Neuron (in vitro differentiated cells): ENCODE measurements around the gene RANGAP1.
"Not testable (repeated sequence)": the region's sequence is repeated elsewhere in the genome, so short reads cannot be mapped to it uniquely, and the experiment has no call there.

Experiments
- H2AFZ ChIP-seq: one replicate; pipeline ENCODE4 v1.6.1; 2013; ENCODE audit warnings: low read depth, mild to moderate bottlenecking, inconsistent platforms, low read length, moderate library complexity
- H3K27me3 ChIP-seq: one replicate; pipeline ENCODE4 v1.6.1; 2013; ENCODE audit warnings: low read length; ENCODE audit not compliant: insufficient read depth
- H3K36me3 ChIP-seq: one replicate; pipeline ENCODE4 v1.6.1; 2013; ENCODE audit warnings: low read length; ENCODE audit not compliant: insufficient read depth
- H3K4me1 ChIP-seq: one replicate; pipeline ENCODE4 v1.6.1; 2013; ENCODE audit warnings: low read length; ENCODE audit not compliant: insufficient read depth
- H3K4me3 ChIP-seq: 2 replicates; pipeline ENCODE4 v1.5.1; 2013; ENCODE audit warnings: mild to moderate bottlenecking, low read length, moderate library complexity
- H3K9me3 ChIP-seq: one replicate; pipeline ENCODE4 v1.6.1; 2013; ENCODE audit warnings: low read length

The RANGAP1 gene

DNA sequence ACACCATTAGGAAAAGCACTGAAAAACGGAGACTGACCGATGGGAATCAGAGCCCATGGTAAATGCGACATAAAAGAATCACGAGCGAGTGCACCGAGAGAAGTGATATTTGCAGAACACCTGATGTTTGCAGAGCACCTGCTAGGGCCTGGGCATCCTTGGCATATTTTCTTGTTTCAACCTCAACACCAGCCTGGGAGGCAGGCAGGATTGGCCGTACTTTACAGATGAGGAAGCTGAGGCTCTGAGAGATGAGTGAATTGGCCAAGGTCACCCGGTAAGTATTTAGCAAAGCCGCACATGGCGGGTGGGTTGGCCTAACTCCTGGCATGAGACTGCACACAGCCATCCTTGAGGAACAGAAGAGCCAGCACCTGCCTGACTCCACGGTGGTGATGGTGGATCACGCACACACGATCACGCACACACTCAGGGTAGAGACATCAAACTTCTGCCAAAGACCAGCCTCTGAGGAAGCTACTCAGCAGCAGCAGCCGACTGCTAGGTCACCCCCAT, 23.7 kb downstream of the RANGAP1 start:
- Histone ChIP-seq H3K9me3 (no peaks in the 10 kb centered on the region), H3K27me3 (no peaks in the 10 kb centered on the region), H3K4me3 (no peak overlapping the region), H3K4me1 (no peaks in the 10 kb centered on the region), H3K36me3 (peaks cover 77% of the 10 kb centered on the region), H2AFZ (no peak overlapping the region)

DNA sequence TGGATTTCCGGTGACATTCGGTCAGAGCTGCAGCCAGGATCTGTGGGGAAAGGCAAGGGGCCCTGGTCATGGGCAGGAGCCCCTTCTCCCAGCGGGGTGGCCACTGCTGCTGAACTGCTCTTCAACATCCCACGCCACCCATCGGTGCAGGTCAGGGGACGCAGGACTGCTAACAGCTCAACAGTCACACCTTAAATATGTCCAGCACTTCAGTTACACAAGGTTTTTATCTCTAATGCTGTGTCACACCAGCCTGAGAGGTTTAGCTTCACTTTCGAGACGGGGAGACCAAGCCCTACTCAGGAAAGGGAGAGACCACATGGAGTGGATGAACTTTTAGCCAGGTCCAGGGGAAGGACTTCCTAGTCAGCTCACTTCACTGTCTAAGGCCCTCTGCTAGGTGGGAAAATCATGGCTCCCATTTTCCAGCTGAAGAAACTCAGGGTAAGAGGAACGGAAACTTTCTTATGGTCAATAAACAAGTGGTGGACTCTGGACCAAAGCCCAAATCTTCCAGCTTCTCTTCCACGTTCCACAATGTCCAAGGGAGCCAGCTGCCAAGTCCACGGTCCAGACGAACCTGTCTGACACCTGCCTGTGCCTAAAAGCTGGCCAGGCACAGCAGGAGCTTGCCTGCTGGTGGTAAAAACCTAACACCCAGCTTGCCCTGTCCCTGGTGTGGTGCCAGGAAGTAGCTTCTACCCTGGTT, 24.3 kb downstream of the RANGAP1 start:
- no peaks in the 10 kb centered on the region for H3K9me3 ChIP-seq
- H3K36me3 ChIP-seq: peaks cover 79% of the 10 kb centered on the region
- no peaks in the 10 kb centered on the region for H3K27me3 ChIP-seq
- no peak overlapping the region for H3K4me3 ChIP-seq
- no peak overlapping the region for H2AFZ ChIP-seq
- H3K4me1 ChIP-seq: no peaks in the 10 kb centered on the region

- no peak overlapping the region for H2AFZ ChIP-seq
- H3K9me3 ChIP-seq: no peaks in the 10 kb centered on the region
- no peaks in the 10 kb centered on the region for H3K4me1 ChIP-seq
- no peak overlapping the region for H3K4me3 ChIP-seq
- H3K27me3 ChIP-seq: no peaks in the 10 kb centered on the region
- peaks cover 81% of the 10 kb centered on the region for H3K36me3 ChIP-seq
Observed at GRCh38 chr22:41260871-41261270, 25.1 kb downstream of the RANGAP1 start.

DNA sequence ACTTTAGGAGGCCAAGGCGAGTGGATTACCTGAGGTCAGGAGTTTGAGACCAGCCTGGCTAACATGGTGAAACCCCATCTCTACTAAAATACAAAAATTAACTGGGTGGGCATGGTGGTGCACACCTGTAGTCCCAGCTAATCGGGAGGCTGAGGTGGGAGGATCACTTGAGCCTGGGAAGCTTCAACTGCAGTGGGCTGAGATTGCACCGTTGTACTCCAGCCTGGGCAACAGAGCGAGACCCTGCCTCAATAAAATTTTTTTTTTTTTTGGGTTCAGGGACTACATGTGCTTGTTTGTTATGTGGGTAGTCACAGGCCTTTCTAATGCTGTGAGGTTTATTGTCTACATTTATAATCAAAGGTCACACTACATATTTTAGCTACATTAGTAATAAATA, 26.2 kb downstream of the RANGAP1 start:
- not testable (repeated sequence) for H3K27me3 ChIP-seq, H3K4me3 ChIP-seq, H3K4me1 ChIP-seq, H2AFZ ChIP-seq, H3K9me3 ChIP-seq
- H3K36me3 ChIP-seq: peaks cover 82% of the 10 kb centered on the region

- Histone ChIP-seq H2AFZ (no peak overlapping the region), H3K4me1 (no peaks in the 10 kb centered on the region), H3K4me3 (no peak overlapping the region), H3K36me3 (peaks cover 77% of the 10 kb centered on the region), H3K27me3 (no peaks in the 10 kb centered on the region), H3K9me3 (no peaks in the 10 kb centered on the region)
Observed at GRCh38 chr22:41257696-41258095, 28.3 kb downstream of the RANGAP1 start.

GRCh38 chr22:41256254-41257253, 29.4 kb downstream of the RANGAP1 start:
- Histone ChIP-seq H3K27me3 (no peaks in the 10 kb centered on the region), H3K4me1 (no peaks in the 10 kb centered on the region), H3K36me3 (peaks cover 73% of the 10 kb centered on the region), H3K4me3 (no peak overlapping the region), H3K9me3 (no peaks in the 10 kb centered on the region), H2AFZ (no peak overlapping the region)

DNA sequence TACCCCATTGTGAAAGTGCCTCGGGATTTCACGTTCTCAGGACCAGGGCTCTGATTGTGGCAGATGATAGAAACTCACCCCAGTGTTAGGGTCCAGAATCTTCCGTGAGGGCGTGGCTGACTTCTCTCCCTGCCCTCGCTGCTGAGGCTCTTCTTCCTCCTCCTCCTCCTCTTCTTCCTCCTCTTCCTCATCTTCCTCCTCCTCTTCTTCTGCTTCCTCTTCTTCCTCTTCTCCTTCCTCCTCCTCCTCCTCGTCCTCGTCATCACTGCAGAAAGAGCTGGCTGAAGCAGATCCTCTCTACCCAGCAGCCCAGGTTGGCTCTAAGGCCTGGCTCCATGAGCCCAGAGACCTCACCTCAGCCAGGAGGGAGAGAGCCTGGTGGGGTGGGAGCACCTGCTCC, 31.8 kb downstream of the RANGAP1 start:
- Histone ChIP-seq H3K36me3 (peaks cover 83% of the 10 kb centered on the region), H3K4me3 (no peak overlapping the region)

DNA sequence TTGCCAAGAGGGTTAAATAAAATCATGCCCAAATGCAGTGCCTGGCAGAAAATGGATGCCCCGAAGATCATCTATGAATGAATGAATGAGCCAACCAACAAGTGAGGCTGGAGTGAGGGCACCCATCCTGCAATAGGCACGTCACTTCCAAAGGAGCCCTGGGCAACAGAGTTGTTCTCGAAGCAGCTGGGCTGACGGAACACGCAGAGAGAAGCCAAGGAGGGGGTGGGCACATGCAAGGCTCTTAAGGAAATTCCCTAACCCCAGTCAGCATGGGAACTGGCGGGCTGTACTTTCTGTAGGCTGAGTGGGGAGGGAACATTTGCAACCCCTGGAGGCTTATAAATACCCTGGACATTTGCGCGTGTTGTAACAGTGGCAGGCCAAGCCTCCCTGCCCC, 33.6 kb downstream of the RANGAP1 start:
- no peak overlapping the region for H3K4me3 ChIP-seq
- H3K36me3 ChIP-seq: peaks cover 86% of the 10 kb centered on the region
- no peaks in the 10 kb centered on the region for H3K27me3 ChIP-seq
- no peak overlapping the region for H2AFZ ChIP-seq
- no peaks in the 10 kb centered on the region for H3K4me1 ChIP-seq
- H3K9me3 ChIP-seq: no peaks in the 10 kb centered on the region

More for the DNA sequence above, 31.8 kb downstream of the RANGAP1 start:
- Histone ChIP-seq H2AFZ (no peak overlapping the region), H3K27me3 (no peaks in the 10 kb centered on the region), H3K9me3 (no peaks in the 10 kb centered on the region), H3K4me1 (no peaks in the 10 kb centered on the region)

DNA sequence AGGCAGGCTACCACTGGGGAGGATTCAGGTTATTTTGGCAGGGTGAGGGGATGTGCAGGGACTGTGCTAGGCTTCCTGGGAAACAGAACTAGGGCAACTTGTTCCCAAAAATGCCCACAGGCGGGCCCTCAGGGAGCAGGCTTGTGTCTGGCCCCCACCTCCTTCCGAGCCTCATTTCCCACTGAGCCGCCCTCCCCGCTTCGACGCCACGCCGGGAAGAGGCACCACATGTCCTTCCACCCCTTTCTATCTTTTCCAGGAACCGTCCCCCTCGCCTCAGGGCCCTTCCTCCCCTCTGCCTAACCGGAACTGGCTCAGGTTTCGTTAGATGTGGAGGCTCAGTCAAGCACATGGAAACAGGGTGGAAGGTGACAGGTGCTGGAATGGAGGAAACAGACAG, 35.9 kb downstream of the RANGAP1 start:
- H3K4me1 ChIP-seq: no peaks in the 10 kb centered on the region
- H3K4me3 ChIP-seq: no peak overlapping the region
- no peak overlapping the region for H2AFZ ChIP-seq
- H3K27me3 ChIP-seq: no peaks in the 10 kb centered on the region
- H3K9me3 ChIP-seq: no peaks in the 10 kb centered on the region
- H3K36me3 ChIP-seq: peaks cover 77% of the 10 kb centered on the region

GRCh38 chr22:41249442-41249841, 36.5 kb downstream of the RANGAP1 start:
- no peaks in the 10 kb centered on the region for H3K27me3 ChIP-seq

DNA sequence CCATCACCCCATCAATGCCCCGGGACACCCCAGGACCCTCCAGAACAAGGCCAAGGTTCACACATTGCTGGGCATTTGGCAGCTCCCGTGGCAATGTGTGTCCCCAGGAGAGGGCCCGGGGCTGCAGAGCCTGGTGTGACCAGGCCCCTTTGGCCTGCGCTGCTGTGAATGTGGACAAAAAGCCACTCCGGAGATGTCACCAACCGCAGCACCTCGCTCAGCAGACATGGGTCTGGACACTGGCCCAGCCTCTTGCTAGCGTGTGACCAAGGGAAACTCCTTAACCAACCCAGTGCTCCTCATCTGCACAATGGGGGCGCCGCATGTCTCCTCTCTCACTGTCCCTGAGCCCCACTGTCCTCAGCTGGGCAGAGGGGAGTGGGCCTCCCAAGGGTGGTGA, 37.2 kb downstream of the RANGAP1 start:
- Histone ChIP-seq H3K4me3 (no peak overlapping the region), H3K4me1 (no peaks in the 10 kb centered on the region), H3K9me3 (no peaks in the 10 kb centered on the region), H3K36me3 (peaks cover 73% of the 10 kb centered on the region), H3K27me3 (no peaks in the 10 kb centered on the region), H2AFZ (no peak overlapping the region)

More at GRCh38 chr22:41249442-41249841, 36.5 kb downstream of the RANGAP1 start:
- no peaks in the 10 kb centered on the region for H3K9me3 ChIP-seq
- H3K4me1 ChIP-seq: no peaks in the 10 kb centered on the region
- H3K36me3 ChIP-seq: peaks cover 77% of the 10 kb centered on the region
- H2AFZ ChIP-seq: no peak overlapping the region
- no peak overlapping the region for H3K4me3 ChIP-seq

GRCh38 chr22:41248314-41248713, 37.7 kb downstream of the RANGAP1 start:
- Histone ChIP-seq H3K27me3 (no peaks in the 10 kb centered on the region), H2AFZ (no peak overlapping the region), H3K4me1 (no peaks in the 10 kb centered on the region), H3K36me3 (peaks cover 72% of the 10 kb centered on the region), H3K9me3 (no peaks in the 10 kb centered on the region), H3K4me3 (no peak overlapping the region)

GRCh38 chr22:41247703-41248102, 38.3 kb downstream of the RANGAP1 start:
- Histone ChIP-seq H3K27me3 (no peaks in the 10 kb centered on the region), H3K9me3 (no peaks in the 10 kb centered on the region), H3K36me3 (peaks cover 65% of the 10 kb centered on the region), H3K4me1 (no peaks in the 10 kb centered on the region), H2AFZ (no peak overlapping the region), H3K4me3 (no peak overlapping the region)
